Ectodermal cell (in vitro differentiated cells): ENCODE data around the gene SLC15A3.

Source experiments
- H3K27ac ChIP-seq: 2 replicates; pipeline ENCODE4 v1.7.0; 2013; ENCODE audit warnings: mild to moderate bottlenecking, low read depth, low read length; ENCODE audit not compliant: insufficient read depth, poor library complexity, severe bottlenecking
- H3K27me3 ChIP-seq: 2 replicates; pipeline ENCODE4 v1.7.0; 2013; ENCODE audit warnings: mild to moderate bottlenecking, low read length; ENCODE audit not compliant: insufficient read depth, control insufficient read depth, poor library complexity, severe bottlenecking
- H3K36me3 ChIP-seq: one replicate; pipeline ENCODE4 v1.7.0; 2013; ENCODE audit warnings: low read length; ENCODE audit not compliant: control insufficient read depth, insufficient read depth
- H3K4me1 ChIP-seq: one replicate; pipeline ENCODE4 v1.7.0; 2013; ENCODE audit warnings: low read length; ENCODE audit not compliant: control insufficient read depth, insufficient read depth
- H3K4me3 ChIP-seq: 2 replicates; pipeline ENCODE4 v1.7.0; 2013; ENCODE audit warnings: low read depth, low read length, control low read depth; ENCODE audit not compliant: insufficient read depth
- H3K9me3 ChIP-seq: 2 replicates; pipeline ENCODE4 v1.7.0; 2013; ENCODE audit warnings: mild to moderate bottlenecking, low read length, moderate library complexity; ENCODE audit not compliant: control insufficient read depth
- whole genome bisulfite sequencing, 2 experiments: methylation state at CpG; one replicate each; pipeline ENCODE4 v1.1.7; 2013; ENCODE audit warnings: missing lambda C conversion rate in 2 of 2; 5-methylcytosine and 5-hydroxymethylcytosine counted together

Gene SLC15A3

GRCh38 chr11:60931917-60932316 lies 20.1 kb downstream of the SLC15A3 start:
- Histone ChIP-seq H3K27me3 (no peaks in the 10 kb centered on the region), H3K36me3 (peaks cover 42% of the 10 kb centered on the region)
- 88 to 91% methylated on average over 9 of the region's 9 CpGs for WGBS, 2 experiments

GRCh38 chr11:60930394-60930793 lies 21.6 kb downstream of the SLC15A3 start:
- H3K36me3 ChIP-seq, result peaks cover 42% of the 10 kb centered on the region
- no peak overlapping the region for H3K4me3 ChIP-seq
- 94% methylated on average over 4 of the region's 4 CpGs for WGBS, 2 experiments
- H3K4me1 ChIP-seq, result peaks cover 14% of the 10 kb centered on the region
- no peaks in the 10 kb centered on the region for H3K9me3 ChIP-seq
- H3K27ac ChIP-seq, result no peak overlapping the region
- no peaks in the 10 kb centered on the region for H3K27me3 ChIP-seq

More at GRCh38 chr11:60931917-60932316, 20.1 kb downstream of the SLC15A3 start:
- Histone ChIP-seq H3K27ac (no peak overlapping the region), H3K9me3 (no peaks in the 10 kb centered on the region), H3K4me1 (peaks cover 6% of the 10 kb centered on the region), H3K4me3 (no peak overlapping the region)

DNA sequence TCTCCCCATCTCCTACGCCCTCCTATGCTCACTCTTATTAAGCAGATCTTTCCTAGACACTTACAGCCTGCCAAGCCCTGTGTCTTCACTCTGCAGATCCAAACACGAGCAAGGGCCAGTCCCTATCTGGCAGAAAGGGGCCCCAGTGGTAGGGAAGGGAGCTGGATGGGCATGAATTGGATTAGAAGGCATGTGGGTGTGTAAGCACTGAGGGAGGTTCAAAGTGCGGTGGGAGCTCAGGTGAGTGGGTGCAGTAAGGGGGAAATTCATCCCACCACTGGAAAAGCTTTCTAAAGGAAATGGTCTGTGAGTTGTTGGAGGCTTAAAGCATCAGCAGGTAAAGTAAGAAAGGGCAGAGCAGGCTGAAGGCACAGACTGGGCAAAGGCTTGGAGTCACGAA lies 22.2 kb downstream of the SLC15A3 start:
- no peak overlapping the region for H3K4me3 ChIP-seq
- H3K27me3 ChIP-seq, result no peaks in the 10 kb centered on the region
- H3K27ac ChIP-seq, result no peak overlapping the region
- H3K9me3 ChIP-seq, result no peaks in the 10 kb centered on the region
- H3K36me3 ChIP-seq, result peaks cover 42% of the 10 kb centered on the region
- WGBS, 2 experiments, result 88 to 93% methylated on average over 4 of the region's 4 CpGs
- peaks cover 17% of the 10 kb centered on the region for H3K4me1 ChIP-seq

GRCh38 chr11:60928563-60929001 lies 23.4 kb downstream of the SLC15A3 start:
- no peaks in the 10 kb centered on the region for H3K9me3 ChIP-seq
- peaks cover 36% of the 10 kb centered on the region for H3K36me3 ChIP-seq
- H3K27ac ChIP-seq, result no peak overlapping the region
- peaks cover 22% of the 10 kb centered on the region for H3K4me1 ChIP-seq
- 95 to 96% methylated on average over 20 of the region's 20 CpGs for WGBS, 2 experiments
- no peak overlapping the region for H3K4me3 ChIP-seq
- peaks cover 3% of the 10 kb centered on the region for H3K27me3 ChIP-seq

DNA sequence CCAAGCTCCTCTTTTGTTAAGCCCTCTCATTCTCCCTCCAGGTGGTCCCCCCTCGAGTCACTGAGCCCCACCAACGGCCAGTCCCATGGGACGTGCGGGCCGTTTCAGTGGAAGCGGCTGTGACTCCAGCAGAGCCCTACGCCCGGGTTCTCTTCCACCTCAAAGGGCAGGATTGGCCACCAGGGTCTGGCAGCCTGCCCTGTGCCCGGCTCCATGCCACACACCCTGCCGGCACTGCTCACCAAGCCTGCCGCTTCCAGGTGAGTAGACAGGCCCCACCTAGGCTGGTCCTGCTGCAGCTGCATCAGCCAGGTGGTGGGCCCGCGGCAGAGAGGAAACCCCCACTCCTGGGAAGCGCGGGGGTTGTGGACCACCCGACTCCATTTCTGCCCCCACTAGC lies 24.4 kb downstream of the SLC15A3 start:
- Histone ChIP-seq H3K27me3 (peaks cover 3% of the 10 kb centered on the region), H3K9me3 (no peaks in the 10 kb centered on the region), H3K36me3 (peaks cover 36% of the 10 kb centered on the region), H3K4me1 (peaks cover 17% of the 10 kb centered on the region), H3K4me3 (no peak overlapping the region), H3K27ac (no peak overlapping the region)
- 91% methylated on average over 16 of the region's 16 CpGs for WGBS, 2 experiments

DNA sequence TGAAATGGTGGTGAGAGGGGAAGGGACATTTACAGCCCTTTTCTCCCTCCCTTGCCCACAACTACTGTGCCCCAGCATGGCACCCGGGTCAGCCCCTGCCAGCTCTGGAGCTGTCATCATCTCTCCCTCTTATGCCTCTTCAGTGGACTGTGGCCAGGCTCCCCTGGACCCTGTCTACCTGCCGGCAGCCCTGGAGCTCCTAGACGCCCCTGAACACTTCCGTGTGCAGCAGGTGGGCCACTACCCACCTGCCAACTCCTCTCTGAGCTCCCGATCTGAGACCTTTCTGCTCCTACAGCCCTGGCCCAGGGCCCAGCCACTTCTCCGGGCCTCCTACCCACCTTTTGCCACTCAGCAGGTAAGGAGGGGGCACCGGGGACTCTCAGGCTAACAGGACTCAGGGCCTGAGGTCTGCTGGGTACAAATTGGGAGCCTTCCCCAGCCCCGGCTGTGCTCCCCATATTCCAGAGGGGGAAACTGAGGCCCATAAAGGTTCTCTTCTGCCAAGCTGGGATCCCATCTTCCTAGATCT lies 24.8 kb downstream of the SLC15A3 start:
- Histone ChIP-seq H3K27ac (no peak overlapping the region), H3K9me3 (no peaks in the 10 kb centered on the region), H3K36me3 (peaks cover 35% of the 10 kb centered on the region), H3K4me1 (peaks cover 16% of the 10 kb centered on the region), H3K27me3 (peaks cover 3% of the 10 kb centered on the region), H3K4me3 (no peak overlapping the region)
- WGBS, 2 experiments, result 94% methylated on average over 8 of the region's 8 CpGs

DNA sequence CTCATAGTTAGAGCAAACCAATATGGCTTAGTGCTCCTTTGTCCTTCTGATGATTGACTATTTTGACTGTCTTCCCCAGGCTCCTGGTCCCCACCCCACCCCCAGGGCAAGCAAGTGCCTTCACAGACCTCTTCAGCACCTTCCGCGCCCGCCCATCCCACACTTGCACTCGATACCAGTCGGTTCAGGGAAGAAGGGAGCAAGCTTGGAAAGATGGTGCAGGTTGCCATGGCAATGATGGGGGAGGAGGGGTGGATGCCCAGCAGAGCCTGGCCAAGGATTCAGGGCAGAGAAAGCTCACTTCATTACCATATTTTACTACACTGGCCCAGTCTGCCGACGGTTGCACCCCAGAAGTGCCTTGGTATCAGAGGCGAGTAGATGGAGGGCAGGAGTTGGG lies 25.5 kb downstream of the SLC15A3 start:
- Histone ChIP-seq H3K36me3 (peaks cover 31% of the 10 kb centered on the region), H3K9me3 (no peaks in the 10 kb centered on the region), H3K27me3 (peaks cover 3% of the 10 kb centered on the region), H3K4me1 (peaks cover 16% of the 10 kb centered on the region), H3K4me3 (no peak overlapping the region), H3K27ac (no peak overlapping the region)
- WGBS, 2 experiments, result 85% methylated on average over 8 of the region's 8 CpGs

GRCh38 chr11:60925868-60926267 lies 26.1 kb downstream of the SLC15A3 start:
- no peaks in the 10 kb centered on the region for H3K9me3 ChIP-seq
- WGBS, 2 experiments, result 65 to 69% methylated on average over 6 of the region's 6 CpGs
- peaks cover 16% of the 10 kb centered on the region for H3K4me1 ChIP-seq
- H3K27ac ChIP-seq, result no peak overlapping the region
- peaks cover 3% of the 10 kb centered on the region for H3K27me3 ChIP-seq
- H3K4me3 ChIP-seq, result peak overlapping the region; percentile 89
- H3K36me3 ChIP-seq, result peaks cover 31% of the 10 kb centered on the region

- H3K27me3 ChIP-seq, result peaks cover 3% of the 10 kb centered on the region
- 1% methylated on average over 35 of the region's 35 CpGs for WGBS, 2 experiments
- peak overlapping the region; percentile 89 for H3K4me3 ChIP-seq
- peaks cover 32% of the 10 kb centered on the region for H3K36me3 ChIP-seq
- H3K27ac ChIP-seq, result no peak overlapping the region
- peaks cover 16% of the 10 kb centered on the region for H3K4me1 ChIP-seq
- no peaks in the 10 kb centered on the region for H3K9me3 ChIP-seq
These were observed 26.8 kb downstream of the SLC15A3 start for GRCh38 chr11:60924906-60925853.

GRCh38 chr11:60924110-60924905 lies 27.7 kb downstream of the SLC15A3 start, which contains the start of gene TMEM132A:
TMEM132A (plus strand) TSS chr11:60924460; CDS start chr11:60924634, 174 bp downstream.
- Histone ChIP-seq H3K27me3 (peaks cover 3% of the 10 kb centered on the region), H3K4me1 (peaks cover 16% of the 10 kb centered on the region), H3K27ac (peak within 1 kb of the TSS; percentile 36), H3K9me3 (no peaks in the 10 kb centered on the region), H3K4me3 (peak within 1 kb of the TSS; percentile 89), H3K36me3 (peaks cover 30% of the 10 kb centered on the region)
- WGBS, 2 experiments, result 0 to 1% methylated on average over 69 of the region's 69 CpGs
